Measurements from ENCODE around the gene ESX1.
"Not testable (repeated sequence)": the region's sequence is repeated elsewhere in the genome, so short reads cannot be mapped to it uniquely, and the experiment has no call there.

ESX1 gene

GRCh38 chrX:104254442-104255115 lies at the start of gene ESX1:
Gene ESX1, minus strand, starts transcription at chrX:104254933. Its CDS starts 84 bp downstream, at chrX:104254849.
- no peak for DNase-seq

GRCh38 chrX:104295636-104296035 lies 40.9 kb upstream of the ESX1 start:
- DNase-seq, result no peak

- DNase-seq, result no peak
Observed at GRCh38 chrX:104288961-104289360, 34.2 kb upstream of the ESX1 start.

GRCh38 chrX:104288269-104288668 lies 33.5 kb upstream of the ESX1 start:
- DNase-seq, result no peak

GRCh38 chrX:104285201-104285600 lies 30.5 kb upstream of the ESX1 start:
- no peak for DNase-seq

GRCh38 chrX:104284507-104284906 lies 29.8 kb upstream of the ESX1 start:
- no peak for DNase-seq

GRCh38 chrX:104282166-104282725 lies 27.5 kb upstream of the ESX1 start:
- no peak for DNase-seq

GRCh38 chrX:104281564-104281963 lies 26.8 kb upstream of the ESX1 start:
- DNase-seq, result no peak

- DNase-seq, result no peak
Observed at GRCh38 chrX:104280609-104281008, 25.9 kb upstream of the ESX1 start.

- DNase-seq, result no peak
Observed at GRCh38 chrX:104270916-104271512, 16.3 kb upstream of the ESX1 start.

GRCh38 chrX:104270212-104270611 lies 15.5 kb upstream of the ESX1 start:
- no peak for DNase-seq

GRCh38 chrX:104255465-104255864 lies 732 bp upstream of the ESX1 start:
- no peak for DNase-seq

GRCh38 chrX:104253567-104254441 lies 929 bp downstream of the ESX1 start:
- no peak for DNase-seq

GRCh38 chrX:104250470-104250869 lies 4.3 kb downstream of the ESX1 start:
- no peak for DNase-seq

- not testable (repeated sequence) for DNase-seq
Observed at GRCh38 chrX:104230060-104230459, 24.7 kb downstream of the ESX1 start.

GRCh38 chrX:104211187-104211586 lies 43.5 kb downstream of the ESX1 start:
- no peak for DNase-seq

GRCh38 chrX:104205548-104205947 lies 49.2 kb downstream of the ESX1 start:
- DNase-seq, result no peak

Measured in NCI-H2171 (cell line).